ENCODE measurements around the gene NAIF1. TPM values are rescaled to one million over a fixed set of nuclear protein-coding genes. Genes with fewer than 3 reads are reported as not detected.

The NAIF1 gene
- total RNA-seq, result 8.2 and 10.0 TPM in 2 replicates

GRCh38 chr9:128066713-128067644, at the start of gene NAIF1:
TSS of gene NAIF1 (minus strand) at chr9:128067320. CDS start at chr9:128067101, 219 bp downstream.

GRCh38 chr9:128067645-128068385, 695 bp upstream of the NAIF1 start, which contains the start of gene SLC25A25:
TSS of gene SLC25A25 (plus strand) at chr9:128068232. CDS start at chr9:128068320, 88 bp downstream.

Other genes with a start within 250 kb of the NAIF1 start
- 0.88 and 2.0 TPM in 2 replicates for gene ENG, start 212.7 kb downstream of the NAIF1 start, total RNA-seq
- gene AK1, start 189.6 kb downstream of the NAIF1 start, total RNA-seq, result 26.3 and 47.5 TPM in 2 replicates
- gene ST6GALNAC6, start 167.7 kb downstream of the NAIF1 start, total RNA-seq, result 37.7 and 38.1 TPM in 2 replicates
- 44.8 and 45.3 TPM in 2 replicates for gene ST6GALNAC4, start 150.3 kb downstream of the NAIF1 start, total RNA-seq
- 6.6 and 16.0 TPM in 2 replicates for gene PIP5KL1, start 136.5 kb downstream of the NAIF1 start, total RNA-seq
- gene DPM2, start 129.5 kb downstream of the NAIF1 start, total RNA-seq, result 23.0 and 30.4 TPM in 2 replicates
- 4.1 and 8.6 TPM in 2 replicates for gene EEIG1, start 86.3 kb downstream of the NAIF1 start, total RNA-seq
- gene SLC25A25, start 912 bp upstream of the NAIF1 start, total RNA-seq, result 10.8 and 12.4 TPM in 2 replicates
- gene PTGES2, start 60.4 kb upstream of the NAIF1 start, total RNA-seq, result 103 and 109 TPM in 2 replicates
- 24.7 and 33.4 TPM in 2 replicates for gene LCN2, start 82.1 kb upstream of the NAIF1 start, total RNA-seq
- 251 and 413 TPM in 2 replicates for gene BBLN, start 92.9 kb upstream of the NAIF1 start, total RNA-seq
- gene CIZ1, start 124.3 kb upstream of the NAIF1 start, total RNA-seq, result 34.8 and 47.4 TPM in 2 replicates
- 0.65 and 1.5 TPM in 2 replicates for gene DNM1, start 136.1 kb upstream of the NAIF1 start, total RNA-seq
- gene GOLGA2, start 208.7 kb upstream of the NAIF1 start, total RNA-seq, result 56.6 and 64.2 TPM in 2 replicates
- 17.0 and 39.1 TPM in 2 replicates for gene SWI5, start 209.0 kb upstream of the NAIF1 start, total RNA-seq